ENCODE measurements around the gene FGF4.

FGF4 gene

GRCh38 chr11:69804769-69805508, 29.8 kb upstream of the FGF4 start:
- H3K27me3 ChIP-seq (ENCODE audit: low read depth, low read length), result peaks cover 7% of the 10 kb centered on the region
- H3K27ac ChIP-seq (ENCODE audit: low read length), result no peak overlapping the region
- no peak overlapping the region for H3K4me3 ChIP-seq (ENCODE audit: low read depth in 1 of 2, low read length in 2 of 2)
- no peaks in the 10 kb centered on the region for H3K4me1 ChIP-seq (ENCODE audit: control insufficient read depth in 1 of 2, insufficient read depth in 2 of 2, low read length in 2 of 2)
- peaks cover 0 to under 1% of the 10 kb centered on the region in 2 donors for H3K9me3 ChIP-seq (ENCODE audit: control insufficient read depth in 1 of 2, low read length in 2 of 2)
- no peaks in the 10 kb centered on the region for H3K36me3 ChIP-seq (ENCODE audit: control insufficient read depth in 1 of 2, insufficient read depth in 2 of 2, low read length in 2 of 2)

- peaks cover 0 to 5% of the 10 kb centered on the region in 2 donors for H3K9me3 ChIP-seq (ENCODE audit: control insufficient read depth in 1 of 2, low read length in 2 of 2)
- no peaks in the 10 kb centered on the region for H3K36me3 ChIP-seq (ENCODE audit: control insufficient read depth in 1 of 2, insufficient read depth in 2 of 2, low read length in 2 of 2)
- H3K27me3 ChIP-seq (ENCODE audit: low read depth, low read length), result peaks cover 3% of the 10 kb centered on the region
- no peaks in the 10 kb centered on the region for H3K4me1 ChIP-seq (ENCODE audit: control insufficient read depth in 1 of 2, insufficient read depth in 2 of 2, low read length in 2 of 2)
- no peak overlapping the region for H3K27ac ChIP-seq (ENCODE audit: low read length)
- no peak overlapping the region for H3K4me3 ChIP-seq (ENCODE audit: low read depth in 1 of 2, low read length in 2 of 2)
Measured at GRCh38 chr11:69803604-69804218, 28.6 kb upstream of the FGF4 start.

GRCh38 chr11:69803022-69803421, 27.9 kb upstream of the FGF4 start:
- H3K36me3 ChIP-seq (ENCODE audit: control insufficient read depth in 1 of 2, insufficient read depth in 2 of 2, low read length in 2 of 2), result no peaks in the 10 kb centered on the region
- no peak overlapping the region for H3K27ac ChIP-seq (ENCODE audit: low read length)
- H3K4me1 ChIP-seq (ENCODE audit: control insufficient read depth in 1 of 2, insufficient read depth in 2 of 2, low read length in 2 of 2), result no peaks in the 10 kb centered on the region
- no peak overlapping the region for H3K4me3 ChIP-seq (ENCODE audit: low read depth in 1 of 2, low read length in 2 of 2)
- H3K9me3 ChIP-seq (ENCODE audit: control insufficient read depth in 1 of 2, low read length in 2 of 2), result peaks cover 0 to 5% of the 10 kb centered on the region in 2 donors
- no peaks in the 10 kb centered on the region for H3K27me3 ChIP-seq (ENCODE audit: low read depth, low read length)

GRCh38 chr11:69802590-69802989, 27.4 kb upstream of the FGF4 start:
- H3K9me3 ChIP-seq (ENCODE audit: control insufficient read depth in 1 of 2, low read length in 2 of 2), result peaks cover 0 to 5% of the 10 kb centered on the region in 2 donors
- H3K27ac ChIP-seq (ENCODE audit: low read length), result no peak overlapping the region
- no peak overlapping the region for H3K4me3 ChIP-seq (ENCODE audit: low read depth in 1 of 2, low read length in 2 of 2)
- H3K4me1 ChIP-seq (ENCODE audit: control insufficient read depth in 1 of 2, insufficient read depth in 2 of 2, low read length in 2 of 2), result no peaks in the 10 kb centered on the region
- no peaks in the 10 kb centered on the region for H3K27me3 ChIP-seq (ENCODE audit: low read depth, low read length)
- H3K36me3 ChIP-seq (ENCODE audit: control insufficient read depth in 1 of 2, insufficient read depth in 2 of 2, low read length in 2 of 2), result no peaks in the 10 kb centered on the region

GRCh38 chr11:69801513-69802335, 26.6 kb upstream of the FGF4 start:
- Histone ChIP-seq H3K9me3 (ENCODE audit: control insufficient read depth in 1 of 2, low read length in 2 of 2) (peaks cover 0 to 5% of the 10 kb centered on the region in 2 donors), H3K27me3 (ENCODE audit: low read depth, low read length) (no peaks in the 10 kb centered on the region), H3K4me1 (ENCODE audit: control insufficient read depth in 1 of 2, insufficient read depth in 2 of 2, low read length in 2 of 2) (no peaks in the 10 kb centered on the region), H3K4me3 (ENCODE audit: low read depth in 1 of 2, low read length in 2 of 2) (no peak overlapping the region), H3K27ac (ENCODE audit: low read length) (no peak overlapping the region), H3K36me3 (ENCODE audit: control insufficient read depth in 1 of 2, insufficient read depth in 2 of 2, low read length in 2 of 2) (no peaks in the 10 kb centered on the region)

GRCh38 chr11:69800278-69800677, 25.1 kb upstream of the FGF4 start:
- Histone ChIP-seq H3K4me3 (ENCODE audit: low read depth in 1 of 2, low read length in 2 of 2) (no peak overlapping the region), H3K4me1 (ENCODE audit: control insufficient read depth in 1 of 2, insufficient read depth in 2 of 2, low read length in 2 of 2) (no peaks in the 10 kb centered on the region), H3K27me3 (ENCODE audit: low read depth, low read length) (no peaks in the 10 kb centered on the region), H3K9me3 (ENCODE audit: control insufficient read depth in 1 of 2, low read length in 2 of 2) (peaks cover 0 to 5% of the 10 kb centered on the region in 2 donors), H3K27ac (ENCODE audit: low read length) (no peak overlapping the region), H3K36me3 (ENCODE audit: control insufficient read depth in 1 of 2, insufficient read depth in 2 of 2, low read length in 2 of 2) (no peaks in the 10 kb centered on the region)

- no peaks in the 10 kb centered on the region for H3K27me3 ChIP-seq (ENCODE audit: low read depth, low read length)
Measured at GRCh38 chr11:69799582-69799981, 24.4 kb upstream of the FGF4 start.

GRCh38 chr11:69799097-69799496, 24.0 kb upstream of the FGF4 start:
- no peaks in the 10 kb centered on the region for H3K27me3 ChIP-seq (ENCODE audit: low read depth, low read length)
- no peaks in the 10 kb centered on the region for H3K4me1 ChIP-seq (ENCODE audit: control insufficient read depth in 1 of 2, insufficient read depth in 2 of 2, low read length in 2 of 2)
- no peak overlapping the region for H3K4me3 ChIP-seq (ENCODE audit: low read depth in 1 of 2, low read length in 2 of 2)
- H3K27ac ChIP-seq (ENCODE audit: low read length), result no peak overlapping the region
- H3K36me3 ChIP-seq (ENCODE audit: control insufficient read depth in 1 of 2, insufficient read depth in 2 of 2, low read length in 2 of 2), result no peaks in the 10 kb centered on the region
- peaks cover 0 to 5% of the 10 kb centered on the region in 2 donors for H3K9me3 ChIP-seq (ENCODE audit: control insufficient read depth in 1 of 2, low read length in 2 of 2)

More at GRCh38 chr11:69799582-69799981, 24.4 kb upstream of the FGF4 start:
- H3K9me3 ChIP-seq (ENCODE audit: control insufficient read depth in 1 of 2, low read length in 2 of 2), result peaks cover 0 to 5% of the 10 kb centered on the region in 2 donors
- no peak overlapping the region for H3K4me3 ChIP-seq (ENCODE audit: low read depth in 1 of 2, low read length in 2 of 2)
- H3K36me3 ChIP-seq (ENCODE audit: control insufficient read depth in 1 of 2, insufficient read depth in 2 of 2, low read length in 2 of 2), result no peaks in the 10 kb centered on the region
- no peaks in the 10 kb centered on the region for H3K4me1 ChIP-seq (ENCODE audit: control insufficient read depth in 1 of 2, insufficient read depth in 2 of 2, low read length in 2 of 2)
- H3K27ac ChIP-seq (ENCODE audit: low read length), result no peak overlapping the region

- Histone ChIP-seq H3K27me3 (ENCODE audit: low read depth, low read length) (no peaks in the 10 kb centered on the region), H3K27ac (ENCODE audit: low read length) (no peak overlapping the region), H3K36me3 (ENCODE audit: control insufficient read depth in 1 of 2, insufficient read depth in 2 of 2, low read length in 2 of 2) (no peaks in the 10 kb centered on the region), H3K4me3 (ENCODE audit: low read depth in 1 of 2, low read length in 2 of 2) (no peak overlapping the region), H3K9me3 (ENCODE audit: control insufficient read depth in 1 of 2, low read length in 2 of 2) (peaks cover 0 to 5% of the 10 kb centered on the region in 2 donors), H3K4me1 (ENCODE audit: control insufficient read depth in 1 of 2, insufficient read depth in 2 of 2, low read length in 2 of 2) (no peaks in the 10 kb centered on the region)
Measured at GRCh38 chr11:69797737-69798528, 22.8 kb upstream of the FGF4 start.

- Histone ChIP-seq H3K9me3 (ENCODE audit: control insufficient read depth in 1 of 2, low read length in 2 of 2) (peaks cover 0 to 5% of the 10 kb centered on the region in 2 donors), H3K4me1 (ENCODE audit: control insufficient read depth in 1 of 2, insufficient read depth in 2 of 2, low read length in 2 of 2) (no peaks in the 10 kb centered on the region), H3K4me3 (ENCODE audit: low read depth in 1 of 2, low read length in 2 of 2) (no peak overlapping the region), H3K27me3 (ENCODE audit: low read depth, low read length) (no peaks in the 10 kb centered on the region), H3K36me3 (ENCODE audit: control insufficient read depth in 1 of 2, insufficient read depth in 2 of 2, low read length in 2 of 2) (no peaks in the 10 kb centered on the region), H3K27ac (ENCODE audit: low read length) (no peak overlapping the region)
Measured at GRCh38 chr11:69797156-69797555, 22.0 kb upstream of the FGF4 start.

GRCh38 chr11:69796063-69796462, 20.9 kb upstream of the FGF4 start:
- no peaks in the 10 kb centered on the region for H3K4me1 ChIP-seq (ENCODE audit: control insufficient read depth in 1 of 2, insufficient read depth in 2 of 2, low read length in 2 of 2)
- no peak overlapping the region for H3K4me3 ChIP-seq (ENCODE audit: low read depth in 1 of 2, low read length in 2 of 2)
- H3K36me3 ChIP-seq (ENCODE audit: control insufficient read depth in 1 of 2, insufficient read depth in 2 of 2, low read length in 2 of 2), result no peaks in the 10 kb centered on the region
- peaks cover 0 to 5% of the 10 kb centered on the region in 2 donors for H3K9me3 ChIP-seq (ENCODE audit: control insufficient read depth in 1 of 2, low read length in 2 of 2)
- H3K27ac ChIP-seq (ENCODE audit: low read length), result no peak overlapping the region
- no peaks in the 10 kb centered on the region for H3K27me3 ChIP-seq (ENCODE audit: low read depth, low read length)

Data from muscle layer of duodenum (tissue), 2 donors.